GM19035 (cell line): Measurements from ENCODE around the gene BBS9.

Experiments used
- ATAC-seq: cut with Tn5 transposase; IDR thresholded peaks from one replicate; pipeline ENCODE4 v1.9.1; 2021; ENCODE audit not compliant: unreplicated experiment

Gene BBS9

DNA sequence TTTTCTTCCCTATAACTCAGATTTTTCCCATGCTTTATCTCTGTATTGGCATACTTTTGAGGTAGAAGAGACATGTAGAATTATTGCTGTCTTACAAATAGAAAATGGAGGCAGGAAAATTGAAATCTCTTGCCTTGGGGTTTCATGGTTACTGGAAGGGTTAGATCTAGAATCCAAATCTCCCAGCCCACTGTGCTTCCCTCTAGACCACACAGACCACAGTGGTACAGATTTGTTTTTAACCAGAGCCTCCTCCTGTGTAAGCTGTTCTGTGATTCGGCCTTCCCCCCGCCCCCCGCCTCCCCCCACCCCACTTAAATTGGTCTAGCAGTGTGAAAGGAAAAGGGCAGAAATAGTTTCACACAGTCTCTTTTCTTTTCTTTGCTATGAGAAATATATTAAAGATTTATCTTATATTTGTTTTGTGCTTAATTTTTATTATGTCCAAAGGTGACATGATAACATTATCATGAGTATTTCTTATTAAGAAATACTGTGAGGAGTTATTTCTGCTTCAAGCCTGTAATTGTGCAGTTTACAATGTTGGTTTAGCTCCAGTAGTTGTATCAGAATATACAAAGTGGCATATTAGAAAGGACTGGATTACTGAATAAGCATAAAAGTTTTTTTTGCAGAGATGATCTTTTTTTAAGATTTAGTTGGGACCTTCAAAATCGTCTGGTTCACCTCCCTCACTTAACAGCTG lies 407.2 kb downstream of the BBS9 start:
- no peak for ATAC-seq

DNA sequence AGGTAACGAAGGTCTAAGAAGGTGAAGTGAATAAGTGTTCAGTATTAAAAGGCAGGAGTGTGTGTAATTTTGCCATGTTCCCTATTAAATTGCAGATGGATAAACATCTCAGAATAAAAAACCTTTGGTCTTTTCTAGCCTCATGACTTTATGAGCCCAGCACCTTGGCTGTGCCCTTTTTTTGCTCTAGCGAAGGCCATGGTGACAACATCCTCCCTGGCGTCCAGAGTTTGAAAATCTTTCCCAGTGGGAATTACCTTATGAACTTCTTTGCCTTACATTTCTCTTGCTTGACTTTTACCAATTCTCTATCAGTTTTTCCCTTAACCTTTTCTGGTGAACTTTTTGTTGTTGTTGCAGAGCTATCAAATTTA lies 407.7 kb downstream of the BBS9 start:
- no peak for ATAC-seq

DNA sequence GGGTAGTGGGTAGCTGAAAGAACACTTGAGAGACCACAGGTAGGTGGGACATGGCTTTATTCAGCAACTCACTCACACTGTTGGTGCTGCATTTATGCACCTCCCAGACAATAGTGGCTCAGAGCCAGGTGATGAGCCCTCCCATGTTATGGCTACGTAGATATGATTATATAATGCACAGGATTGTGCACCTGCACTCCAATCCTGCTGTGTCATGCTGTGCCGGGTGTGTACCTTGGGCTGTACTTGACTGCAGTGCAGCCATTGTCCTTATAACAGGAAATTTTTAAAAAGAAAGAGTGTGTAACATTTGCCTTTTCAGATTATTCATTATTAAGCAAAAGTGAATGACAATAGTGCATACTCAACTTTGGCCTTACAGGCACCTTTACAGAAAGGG lies 409.8 kb downstream of the BBS9 start:
- ATAC-seq, result no peak

DNA sequence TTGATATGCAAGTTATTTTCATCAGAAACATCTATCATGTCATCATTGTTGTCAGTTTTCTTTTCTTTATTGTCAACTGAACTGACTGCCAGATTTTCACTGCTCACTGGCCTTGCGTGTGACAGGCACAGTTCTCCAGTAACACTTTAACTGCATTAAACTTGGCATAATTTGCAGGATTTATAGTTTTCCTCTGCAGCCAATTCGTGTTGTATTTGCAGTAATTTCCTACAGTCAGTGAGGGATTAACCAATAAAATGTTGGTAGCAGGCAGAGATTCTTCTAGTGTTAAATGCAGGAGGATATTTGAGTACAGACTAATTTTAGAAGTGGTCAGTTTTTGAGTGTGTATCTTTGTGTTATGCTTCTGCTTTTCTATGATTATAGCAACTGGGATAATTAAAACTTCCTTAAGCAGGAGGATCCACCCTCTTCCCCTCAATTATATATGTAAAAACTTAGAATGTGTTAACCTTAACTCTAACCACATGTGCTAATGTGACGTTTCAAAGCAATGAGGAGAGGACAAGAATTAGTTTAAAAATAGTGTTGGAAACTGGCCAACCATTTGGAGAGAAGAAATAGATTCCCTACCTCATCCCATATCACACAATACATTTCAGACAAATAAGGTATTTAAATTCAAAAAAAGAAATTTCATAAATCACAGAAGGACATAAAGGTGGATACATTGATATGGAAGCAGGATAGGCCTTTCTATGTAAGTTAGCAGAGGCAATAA lies 410.5 kb downstream of the BBS9 start:
- no peak for ATAC-seq

DNA sequence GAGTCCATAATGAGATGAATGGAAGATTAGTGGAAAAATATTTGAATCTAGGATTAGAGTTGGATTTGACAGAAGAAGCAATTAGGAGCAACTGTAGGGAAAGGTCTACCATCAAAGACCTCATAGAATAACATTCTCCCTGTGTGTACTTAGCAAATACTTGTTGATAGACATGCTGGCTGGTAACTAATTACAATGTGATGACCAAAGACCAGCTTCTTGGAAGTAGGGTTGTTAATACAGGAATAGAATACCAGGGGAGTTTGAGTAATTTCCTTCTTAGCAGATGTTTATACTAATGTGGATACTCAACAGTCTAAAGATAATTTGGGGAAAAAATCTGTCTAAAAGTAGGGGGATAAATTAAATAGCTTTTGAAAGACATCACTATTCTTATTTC lies 418.5 kb downstream of the BBS9 start:
- no peak for ATAC-seq

DNA sequence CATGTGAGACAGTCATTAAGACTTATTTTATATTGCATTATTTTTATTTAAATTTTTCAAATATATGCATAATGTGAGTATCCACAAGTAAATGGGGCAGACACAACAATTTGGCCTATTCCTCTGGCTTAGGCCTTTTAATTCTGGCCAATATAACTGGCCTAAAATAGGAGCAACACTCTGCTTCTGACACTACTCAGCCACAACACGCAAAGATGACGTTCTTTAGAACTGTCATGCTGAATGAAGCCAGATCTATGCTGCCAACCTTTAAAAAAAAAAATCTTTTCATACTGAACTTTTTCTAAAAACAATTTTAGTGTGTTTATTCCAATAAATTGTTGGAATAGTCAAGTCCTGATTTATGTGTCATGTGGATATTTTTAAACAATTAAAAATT lies 421.0 kb downstream of the BBS9 start:
- ATAC-seq, result no peak

DNA sequence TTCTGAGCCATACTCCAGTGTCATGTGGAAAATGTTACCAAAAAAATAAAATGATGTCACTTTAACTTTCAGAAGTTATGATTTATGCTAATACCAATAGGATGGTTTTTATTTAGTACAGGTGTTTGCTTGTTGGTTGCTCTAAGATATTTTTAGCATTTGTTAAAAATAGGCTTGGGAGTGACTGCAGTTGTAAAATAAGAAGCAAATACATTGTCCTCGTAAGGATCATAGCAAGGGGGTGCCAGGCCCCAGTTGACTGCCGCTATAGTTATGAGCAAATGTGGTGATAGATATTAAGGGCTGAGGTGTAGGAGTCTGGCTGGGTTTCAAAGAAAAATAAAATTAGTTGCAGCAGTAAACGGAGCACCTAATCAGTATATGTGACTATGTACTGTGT lies 421.6 kb downstream of the BBS9 start:
- ATAC-seq, result no peak

DNA sequence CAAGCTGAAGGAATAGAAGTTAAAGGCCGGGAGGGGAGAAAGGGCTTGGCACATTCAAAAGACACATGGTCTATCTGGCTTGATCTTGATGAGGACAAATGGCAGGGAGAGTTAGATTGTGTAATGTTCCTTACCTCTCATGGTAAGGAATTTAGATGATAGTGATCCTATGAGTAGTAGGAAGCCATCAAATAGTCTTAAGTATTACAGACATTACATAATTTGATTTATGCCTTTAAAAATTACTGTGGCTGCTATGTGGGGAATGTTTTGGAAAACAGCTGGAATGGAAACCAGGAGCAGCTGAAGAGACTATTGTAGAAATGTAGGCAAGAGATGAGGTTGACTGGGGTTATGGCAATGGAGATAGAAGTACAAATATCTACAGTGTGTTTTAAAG lies 424.7 kb downstream of the BBS9 start:
- no peak for ATAC-seq

DNA sequence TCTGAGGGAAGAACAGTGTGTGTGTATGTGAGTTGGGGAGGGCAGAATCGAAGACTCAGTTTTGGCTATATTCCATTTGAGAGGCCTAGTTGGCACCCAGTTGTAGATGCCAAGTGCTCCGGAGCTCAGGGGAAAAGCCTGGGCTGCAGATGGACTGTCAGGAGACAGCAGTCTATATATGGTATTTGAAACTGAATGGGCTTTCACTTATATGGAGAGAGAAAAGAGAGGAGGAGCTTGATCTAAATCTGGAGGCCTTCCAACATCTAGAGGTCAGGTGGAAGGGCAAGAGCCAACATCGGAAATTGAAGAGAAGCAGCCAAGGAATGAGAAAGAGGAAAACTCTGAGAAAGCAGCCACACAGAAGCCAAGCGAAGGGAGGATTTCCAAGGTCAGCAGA lies 425.2 kb downstream of the BBS9 start:
- no peak for ATAC-seq

DNA sequence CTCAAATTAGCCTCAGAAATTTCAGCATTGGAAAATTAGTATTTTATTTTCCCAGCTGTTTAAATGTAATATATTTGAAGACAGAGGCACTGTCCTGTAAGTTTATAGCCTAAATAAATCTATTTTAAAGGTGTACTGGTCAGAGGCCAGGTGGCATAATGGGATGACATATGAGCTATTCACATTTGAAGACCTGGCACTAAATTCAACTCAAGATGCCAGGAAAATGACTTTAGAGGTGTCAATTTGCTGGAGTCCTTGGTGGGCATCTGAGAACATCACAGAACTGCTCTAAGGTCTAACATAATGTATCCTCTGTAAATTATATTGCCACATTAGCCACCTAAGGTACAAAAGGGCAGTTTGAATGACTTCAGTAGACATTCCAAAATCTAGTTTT lies 427.1 kb downstream of the BBS9 start:
- no peak for ATAC-seq

DNA sequence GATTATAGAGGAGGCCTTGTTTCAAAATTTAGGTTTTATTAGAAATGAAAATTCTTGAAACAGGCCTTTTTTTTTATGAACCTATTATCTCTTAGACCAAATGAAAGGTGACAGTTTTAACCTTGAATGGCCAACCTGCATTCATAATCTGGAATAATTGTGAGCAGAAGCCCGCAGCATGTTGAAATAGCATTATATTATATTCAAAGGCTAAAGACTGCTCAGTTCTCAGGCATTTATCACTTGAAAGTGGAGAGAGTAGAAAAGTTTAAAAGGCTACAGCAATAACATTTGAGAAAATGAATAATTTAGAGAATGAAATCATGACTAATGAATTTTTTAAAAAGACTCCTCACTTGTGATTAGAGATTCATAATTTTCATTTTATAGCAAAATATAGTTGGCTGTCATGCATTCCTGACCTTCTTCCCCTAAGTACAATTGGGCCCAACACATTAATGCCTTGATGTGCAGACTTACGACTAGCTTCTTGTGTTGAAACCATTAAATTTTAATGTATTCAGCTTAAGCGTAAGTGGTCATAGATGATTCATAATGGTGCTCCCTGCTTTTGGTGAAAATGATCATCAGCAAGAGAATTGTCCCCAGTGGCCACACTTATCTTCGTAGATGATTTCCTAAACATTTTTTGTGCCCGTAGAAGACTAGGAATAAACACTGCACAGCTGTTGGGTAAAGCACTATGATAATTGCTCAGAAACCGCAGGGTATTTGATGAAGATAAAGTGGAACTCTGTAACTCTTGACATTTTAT lies 429.4 kb downstream of the BBS9 start:
- no peak for ATAC-seq

DNA sequence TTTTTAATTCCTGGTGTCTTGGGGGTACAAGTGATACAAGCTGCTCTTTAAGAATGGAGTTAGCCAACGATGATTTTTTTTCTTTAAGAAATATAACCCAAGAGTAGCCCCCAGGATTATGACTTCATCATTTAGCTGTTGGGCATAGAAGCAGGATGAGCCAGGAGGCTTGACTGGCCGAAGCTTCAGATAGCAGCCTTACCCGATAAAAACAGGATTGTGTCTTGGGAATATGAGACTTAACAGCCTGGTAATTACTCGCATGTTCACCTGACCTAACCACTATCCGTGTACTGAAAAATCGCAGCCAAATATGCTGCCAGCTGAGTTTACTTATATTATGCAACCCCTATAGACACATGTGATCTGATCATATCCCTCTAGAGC lies 430.0 kb downstream of the BBS9 start:
- no peak for ATAC-seq

DNA sequence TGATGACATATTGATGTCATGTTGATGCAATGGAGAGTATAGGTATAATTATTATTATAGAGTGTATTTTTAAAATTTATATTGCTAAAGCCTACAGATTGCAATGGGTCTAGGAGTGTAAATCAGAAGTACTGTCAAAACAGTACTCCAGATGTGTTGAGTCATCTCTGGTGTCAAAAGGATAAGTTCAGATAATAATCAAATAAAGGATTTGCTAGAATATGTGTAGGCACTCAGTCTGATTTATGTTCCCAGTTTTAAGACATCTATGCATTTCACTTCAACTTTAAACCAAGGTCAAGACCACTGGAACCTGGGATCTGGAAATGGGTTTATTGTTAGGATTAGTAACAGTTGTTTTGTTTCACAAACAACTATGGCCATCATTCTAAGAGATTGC lies 433.6 kb downstream of the BBS9 start:
- ATAC-seq, result no peak

DNA sequence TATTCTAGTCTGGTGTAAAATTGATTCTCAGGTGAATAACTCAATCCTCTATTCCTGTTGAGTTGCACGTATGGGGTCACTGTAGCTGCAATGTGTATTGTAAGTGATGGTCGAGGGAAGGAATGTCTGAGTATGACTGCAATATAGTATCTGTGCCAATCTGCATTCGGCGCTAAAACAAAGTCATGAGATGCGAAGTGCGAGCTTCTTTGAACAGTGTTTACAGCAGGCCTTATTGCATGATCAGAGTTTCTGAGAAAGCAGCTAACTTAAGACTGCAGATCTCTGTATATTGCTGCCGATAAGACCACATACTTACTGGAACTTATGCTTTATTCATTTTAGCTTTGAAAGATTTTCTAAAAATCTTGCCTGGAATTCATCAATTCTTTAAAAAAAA lies 434.3 kb downstream of the BBS9 start:
- no peak for ATAC-seq

DNA sequence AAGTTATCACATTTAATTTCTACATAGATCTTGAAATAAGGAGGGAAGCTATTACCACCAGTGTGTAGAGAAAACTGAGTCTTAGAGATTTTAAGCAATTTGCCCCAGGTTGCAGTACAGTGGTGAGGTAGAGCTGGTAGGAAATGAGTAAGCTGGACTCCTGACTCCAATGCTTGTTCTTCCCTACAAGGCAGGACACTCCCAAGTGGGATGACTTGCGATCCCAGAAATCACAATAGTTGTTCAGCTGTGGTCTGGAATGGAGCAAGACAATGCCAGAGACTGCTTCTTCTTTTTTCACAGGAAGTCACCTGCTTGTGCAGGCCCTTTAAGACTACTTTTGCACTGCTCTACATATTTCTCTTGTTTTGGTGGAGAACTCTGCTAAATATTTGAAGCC lies 448.8 kb downstream of the BBS9 start:
- ATAC-seq, result no peak

DNA sequence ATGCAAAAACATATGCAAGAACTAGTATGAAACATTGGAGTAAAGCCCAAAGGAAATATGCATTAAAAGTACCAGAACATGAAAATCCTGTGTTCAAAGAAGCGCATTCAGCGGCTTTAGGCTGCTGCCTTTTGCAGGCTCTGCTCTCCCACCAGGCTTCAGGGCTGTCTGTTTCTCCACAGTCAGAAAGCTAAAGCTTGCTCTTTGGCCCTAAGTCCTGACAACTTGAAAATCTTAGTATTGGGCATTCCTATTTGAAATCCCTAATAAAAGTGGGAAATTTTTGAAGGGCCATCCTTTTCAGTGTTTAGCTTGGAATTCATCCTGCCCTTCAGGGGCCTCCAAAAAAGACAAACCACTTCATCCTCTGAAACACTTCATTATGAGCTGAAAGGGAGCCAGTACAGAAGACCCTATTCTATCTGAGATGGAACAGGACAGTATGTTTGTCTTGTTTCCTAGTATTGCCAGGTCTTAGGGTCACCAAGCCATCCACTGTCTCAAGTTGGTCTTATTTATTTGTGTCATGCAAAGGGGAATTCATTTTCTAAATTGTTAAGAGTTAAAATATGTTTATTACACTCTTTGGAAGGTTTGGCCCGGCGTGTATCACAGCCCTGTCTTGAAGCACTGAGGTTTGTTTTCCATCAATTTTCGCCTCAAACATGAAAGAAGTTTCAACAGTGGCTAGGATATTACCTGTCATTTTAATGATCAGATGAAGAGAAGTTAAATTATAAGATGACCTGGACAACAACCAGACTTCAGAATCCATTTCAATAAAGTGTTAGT lies 449.7 kb downstream of the BBS9 start:
- ATAC-seq, result no peak

DNA sequence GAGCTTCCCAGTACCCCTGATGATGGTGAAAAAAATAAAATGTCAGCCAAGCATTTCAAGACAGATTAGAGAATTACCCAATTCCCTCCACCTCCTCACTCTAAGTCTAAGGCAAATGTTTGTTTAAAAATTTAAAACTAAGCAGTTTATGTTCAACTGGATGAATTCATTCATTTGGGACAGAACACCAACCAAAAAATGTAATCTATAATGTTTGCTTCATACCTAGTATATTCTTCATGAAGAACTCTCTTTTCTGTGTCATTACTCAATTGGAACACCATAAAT lies 450.3 kb downstream of the BBS9 start:
- no peak for ATAC-seq

DNA sequence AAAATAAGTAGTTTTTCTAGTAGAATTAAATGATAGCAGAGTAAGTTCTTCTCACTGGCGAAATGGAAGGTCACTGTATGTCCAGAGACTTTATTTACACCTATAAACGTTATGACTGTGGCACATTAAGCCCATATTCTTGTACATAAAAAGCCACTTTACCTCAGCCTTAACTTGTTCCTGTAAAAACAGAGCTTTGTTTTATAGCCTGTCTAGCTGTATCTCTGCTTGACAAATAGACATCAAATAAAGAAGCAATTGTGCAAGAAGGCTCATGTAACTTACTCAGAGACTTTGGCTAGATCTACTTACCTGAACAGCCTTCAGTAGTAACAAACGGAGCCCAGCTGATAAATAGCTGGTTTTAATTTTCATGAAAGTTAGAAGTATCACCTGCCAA lies 451.9 kb downstream of the BBS9 start:
- ATAC-seq, result no peak

DNA sequence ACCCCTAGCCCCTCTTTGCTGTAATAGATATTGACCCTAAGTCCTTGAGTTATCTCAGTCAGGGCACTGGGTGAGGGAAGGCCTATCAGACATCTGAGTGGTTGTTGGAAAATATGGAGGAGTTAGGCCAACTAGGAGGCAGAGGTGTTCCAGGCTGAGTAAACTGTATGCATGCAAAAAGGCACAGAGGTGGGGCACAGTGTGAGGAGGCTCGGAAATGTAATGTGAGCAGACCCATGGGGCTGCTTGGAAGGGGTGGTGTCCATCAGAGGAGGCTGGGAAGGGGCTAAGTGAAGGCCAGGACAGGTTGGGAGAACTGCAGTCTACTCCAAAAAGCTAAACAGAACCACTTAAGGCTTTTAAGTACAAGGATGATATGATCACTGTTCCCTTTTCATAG lies 452.7 kb downstream of the BBS9 start:
- ATAC-seq, result no peak

DNA sequence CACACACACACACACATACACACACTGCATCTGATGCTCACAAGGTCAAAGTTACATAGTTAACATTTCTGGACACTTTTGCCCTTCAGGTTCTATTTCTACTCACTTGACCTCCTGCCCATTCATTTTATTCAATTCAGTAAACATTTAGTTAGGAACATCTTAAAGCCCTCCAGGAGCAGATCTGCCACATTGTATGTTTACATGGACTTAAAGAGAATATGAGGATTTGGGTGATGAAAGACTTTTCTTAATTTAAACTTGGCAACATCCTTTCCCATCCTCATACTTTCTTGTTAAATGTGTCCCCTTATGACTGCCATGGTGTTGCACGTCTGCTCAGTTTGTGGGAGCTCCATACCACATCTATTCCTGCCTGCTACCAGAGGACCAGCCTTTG lies 453.2 kb downstream of the BBS9 start:
- ATAC-seq, result no peak

DNA sequence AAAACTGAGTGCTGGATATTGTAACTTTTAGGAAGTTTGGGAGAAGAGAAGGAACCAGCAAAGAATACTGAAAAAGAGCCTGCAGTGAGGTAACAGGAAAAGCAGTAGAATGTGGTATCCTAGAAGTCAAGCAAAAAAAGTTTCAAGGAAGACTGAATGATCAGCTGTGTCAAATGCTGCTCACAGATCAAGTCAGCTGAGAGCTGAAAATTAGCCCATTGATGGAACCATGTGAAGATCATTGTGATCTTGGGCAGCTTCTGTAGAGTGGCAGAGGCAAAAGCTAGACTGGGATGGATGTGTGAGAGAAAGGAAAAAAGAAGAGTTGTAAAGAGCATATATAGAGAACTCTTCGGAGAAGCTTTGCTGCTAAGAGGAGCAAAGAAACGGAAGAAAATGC lies 460.5 kb downstream of the BBS9 start:
- no peak for ATAC-seq

DNA sequence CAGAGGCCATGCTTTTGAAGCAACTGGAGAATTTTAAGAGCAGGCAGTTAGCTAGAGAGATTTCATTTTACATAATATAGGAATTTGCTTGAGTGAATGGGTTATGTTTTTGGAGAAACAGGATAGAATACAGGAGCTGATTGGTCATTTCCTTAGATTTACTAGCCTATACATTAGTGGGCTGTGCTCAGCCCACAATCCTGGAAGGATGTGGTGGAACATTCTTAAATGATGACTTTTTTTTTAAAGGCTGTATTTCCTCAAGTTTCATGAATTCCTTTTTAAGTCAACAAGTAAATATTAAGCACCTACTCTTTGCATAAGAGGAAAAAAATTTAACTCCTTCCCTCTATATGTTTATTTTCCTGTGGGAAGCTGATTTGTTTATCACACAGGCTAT lies 461.6 kb downstream of the BBS9 start:
- no peak for ATAC-seq
